ENCODE data around the gene MRPS14.
"Not testable (repeated sequence)": the region's sequence is repeated elsewhere in the genome, so short reads cannot be mapped to it uniquely, and the experiment has no call there.

The MRPS14 gene

GRCh38 chr1:175023043-175023921 lies at the start of gene MRPS14:
TSS of gene MRPS14 (minus strand) at chr1:175023425. CDS start at chr1:175023408, 17 bp downstream.
- DNase-seq = peak; percentile 98

DNA sequence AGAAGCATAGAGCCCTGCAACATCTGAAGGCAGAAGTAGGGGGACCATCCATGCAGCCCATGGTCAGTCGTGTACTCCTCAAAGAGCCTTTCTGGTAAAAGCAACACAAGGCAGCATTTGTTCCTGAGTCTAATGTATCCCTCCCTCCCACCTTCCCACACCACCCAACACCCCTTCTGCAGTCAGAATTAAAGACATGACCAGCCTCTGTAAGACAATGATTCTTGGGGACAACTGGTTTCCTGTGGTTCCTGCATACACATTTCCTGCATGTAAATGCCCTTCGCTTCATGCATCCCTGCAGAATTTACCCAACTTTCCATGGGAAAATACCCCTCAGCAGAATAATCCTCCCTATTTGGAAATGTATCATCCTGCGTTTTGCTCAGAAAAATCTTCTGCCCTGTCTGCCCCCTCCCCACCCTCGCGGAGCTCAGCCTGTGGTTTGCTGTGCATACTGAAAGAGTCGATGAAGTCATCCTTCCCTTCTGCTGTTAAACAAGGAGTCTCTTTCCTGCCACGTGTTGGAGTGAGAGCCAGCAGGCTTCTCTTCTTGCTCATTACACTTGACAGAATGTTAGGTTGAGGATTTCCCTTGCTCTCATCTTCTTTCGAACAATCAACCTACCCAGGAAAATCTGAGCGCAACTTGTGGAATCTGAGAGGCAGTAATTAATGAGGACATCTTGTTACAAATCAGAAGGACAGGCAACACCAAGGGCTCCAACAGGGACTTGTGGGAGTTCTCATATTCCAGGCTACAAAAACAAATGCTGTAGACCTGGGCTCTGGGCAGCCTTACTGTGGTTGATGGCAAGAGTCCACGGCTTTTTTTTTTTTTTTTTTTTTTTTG lies 49.1 kb upstream of the MRPS14 start:
- peak; percentile 94 for DNase-seq

GRCh38 chr1:175071276-175071943 lies 48.2 kb upstream of the MRPS14 start:
- no peak for DNase-seq

GRCh38 chr1:175070818-175071217 lies 47.6 kb upstream of the MRPS14 start:
- no peak for DNase-seq

- no peak for DNase-seq
Observed at GRCh38 chr1:175067362-175068106, 44.3 kb upstream of the MRPS14 start, which contains the start of gene TNN. TSS of gene TNN (plus strand) at chr1:175067833. CDS start at chr1:175077419, 9,586 bp downstream.

GRCh38 chr1:175062858-175063257 lies 39.6 kb upstream of the MRPS14 start:
- no peak for DNase-seq

- no peak for DNase-seq
Observed at GRCh38 chr1:175062339-175062738, 39.1 kb upstream of the MRPS14 start.

DNA sequence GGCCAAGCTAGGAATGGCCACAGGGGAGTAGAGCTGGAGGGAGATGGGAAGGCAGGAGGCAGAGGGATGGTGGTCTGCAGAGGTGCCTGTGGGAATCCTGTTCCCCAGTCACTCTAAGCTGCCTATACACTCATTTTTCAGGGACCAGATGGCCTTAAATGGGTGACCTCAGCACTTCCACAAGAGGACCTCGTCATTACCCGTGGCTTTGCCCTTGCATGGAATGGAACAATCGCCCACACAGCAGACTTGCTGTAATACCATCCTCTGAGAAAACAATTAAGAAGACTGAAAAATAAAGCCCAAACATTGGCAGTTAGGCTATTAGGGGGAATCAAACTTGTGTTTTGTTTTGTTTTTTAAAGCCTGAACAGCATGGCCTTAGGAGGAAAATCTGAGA lies 31.5 kb upstream of the MRPS14 start:
- DNase-seq = no peak

- no peak for DNase-seq
Observed at GRCh38 chr1:175050992-175051391, 27.8 kb upstream of the MRPS14 start.

DNA sequence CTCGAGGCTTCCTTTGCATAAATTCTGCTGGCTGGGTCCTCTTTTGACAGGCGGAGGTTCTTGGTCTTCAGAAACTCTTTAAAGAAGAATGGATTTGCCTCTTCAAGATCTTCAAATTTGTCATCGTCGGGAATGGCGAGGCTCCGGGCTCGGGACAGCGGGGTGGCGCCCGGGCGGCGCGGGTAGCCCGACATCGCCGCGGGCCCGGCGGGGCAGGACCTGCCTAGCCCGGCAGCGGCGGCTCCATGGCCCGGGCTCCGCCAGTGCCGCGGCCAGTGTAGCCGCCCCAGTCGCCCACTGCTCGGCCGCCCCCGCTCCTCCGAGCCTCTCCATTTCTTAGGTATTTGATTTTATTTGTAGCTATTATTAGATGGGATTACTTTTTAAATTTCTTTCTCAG lies 22.3 kb upstream of the MRPS14 start:
- no peak for DNase-seq

- no peak for DNase-seq
Observed at GRCh38 chr1:175045097-175045496, 21.9 kb upstream of the MRPS14 start.

DNA sequence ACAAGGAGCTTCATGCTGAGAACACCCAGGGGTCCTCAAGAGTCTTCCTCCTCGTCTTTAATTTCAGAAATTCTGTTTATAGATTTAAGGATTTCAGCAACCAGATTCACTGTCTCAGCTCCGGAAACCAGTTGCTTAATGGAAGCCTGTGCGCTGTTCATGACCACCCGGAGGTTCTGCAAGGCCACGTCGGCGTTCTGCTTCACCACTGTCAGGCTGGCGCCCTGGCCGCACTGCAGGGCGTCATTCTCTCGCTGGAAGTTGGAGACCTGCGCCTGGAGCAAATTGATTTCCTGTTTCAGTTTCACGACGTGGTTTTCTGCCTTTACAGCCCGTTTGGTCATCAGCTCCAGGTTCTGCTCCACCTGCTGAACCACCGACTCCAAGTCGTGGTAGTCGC lies 21.4 kb upstream of the MRPS14 start:
- DNase-seq = not testable (repeated sequence)

GRCh38 chr1:175043824-175044223 lies 20.6 kb upstream of the MRPS14 start:
- peak; percentile 12 for DNase-seq

DNA sequence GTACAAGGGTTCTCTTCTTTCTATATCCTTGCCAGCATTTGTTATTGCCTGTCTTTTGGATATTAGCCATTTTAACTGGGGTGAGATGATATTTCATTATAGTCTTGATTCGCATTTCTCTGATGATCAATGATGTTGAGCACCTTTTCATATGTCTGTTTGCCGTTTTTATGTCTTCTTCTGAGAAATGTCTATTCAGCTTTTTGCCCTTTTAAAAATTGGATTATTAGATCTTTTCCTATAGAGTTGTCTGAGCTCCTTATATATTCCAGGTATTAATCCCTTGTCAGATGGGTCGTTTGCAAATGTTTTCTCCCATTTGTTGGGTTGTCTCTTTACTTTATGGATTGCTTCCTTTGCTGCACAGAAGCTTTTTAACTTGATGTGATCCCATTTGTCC lies 19.4 kb upstream of the MRPS14 start:
- DNase-seq = no peak

- no peak for DNase-seq
Observed at GRCh38 chr1:175040324-175040879, 17.2 kb upstream of the MRPS14 start.

GRCh38 chr1:175037416-175037815 lies 14.2 kb upstream of the MRPS14 start:
- DNase-seq = no peak

DNA sequence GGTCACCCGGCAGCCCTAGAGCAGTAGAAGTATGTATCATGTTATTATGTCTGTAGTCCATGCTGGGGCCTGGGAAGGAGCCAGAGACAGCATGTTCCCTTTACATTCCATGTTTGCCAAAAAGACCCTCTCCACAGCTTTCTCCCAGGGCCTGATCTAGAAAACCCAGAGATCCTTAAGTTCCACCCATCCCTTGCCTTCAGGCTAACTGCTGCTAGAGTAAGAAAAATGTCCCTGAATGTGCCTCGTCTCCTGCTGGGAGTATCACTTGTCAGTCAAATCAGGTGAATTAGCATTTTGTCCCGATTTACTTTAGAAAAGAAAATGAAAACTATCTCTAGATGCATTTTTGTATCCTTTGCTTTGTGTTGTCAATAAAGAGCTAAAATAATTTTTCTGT lies 13.3 kb upstream of the MRPS14 start:
- DNase-seq = no peak

- no peak for DNase-seq
Observed at GRCh38 chr1:175035865-175036264, 12.6 kb upstream of the MRPS14 start.

GRCh38 chr1:175034775-175035174 lies 11.6 kb upstream of the MRPS14 start:
- DNase-seq = no peak

- DNase-seq = no peak
Observed at GRCh38 chr1:175033953-175034352, 10.7 kb upstream of the MRPS14 start.

DNA sequence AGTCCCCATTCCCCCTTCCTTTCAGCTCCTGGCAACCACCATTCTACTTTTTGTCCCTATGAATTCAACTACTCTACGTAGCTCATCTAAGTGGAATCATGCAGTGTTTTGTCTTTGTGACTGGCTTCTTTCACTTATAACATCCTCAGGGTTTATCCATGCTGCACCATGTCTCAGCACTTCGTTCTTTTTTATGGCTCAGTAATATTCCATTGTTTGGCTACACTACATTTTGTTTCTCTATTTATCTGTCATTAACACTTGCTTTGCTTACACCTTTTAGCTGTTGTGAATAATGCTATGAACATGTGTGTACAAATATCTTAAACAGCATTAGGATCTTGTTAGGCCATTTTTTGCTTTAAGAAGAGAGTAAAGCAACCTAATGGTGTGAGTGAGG lies 1.5 kb upstream of the MRPS14 start:
- DNase-seq = no peak

- DNase-seq = not testable (repeated sequence)
Observed at GRCh38 chr1:175023922-175024242, 657 bp upstream of the MRPS14 start.
